Endothelial cell of umbilical vein (primary cell): ENCODE results near the gene RCAN1. TPM values are rescaled to one million over a fixed set of nuclear protein-coding genes. Genes with fewer than 3 reads are reported as not detected.

Experiments
- BruUV-seq: library from RNA; stranded (reverse); fragments of 400-500 nt; replicated peaks from 2 replicates; lab custom pipeline; 2021; lab: Mats Ljungman, UMichigan
- CTCF ChIA-PET: fragments of 300-600, 350-600 bp; sonication (Branson Sonifier 250); formaldehyde crosslinking; loops from one replicate; lab custom pipeline; 2021; ENCODE audit warnings: antibody characterized with exemption, inconsistent platforms; lab: Charles Lee
- POLR2A ChIA-PET: fragments of 300-600, 350-600 bp; sonication (Branson Sonifier 250); formaldehyde crosslinking; loops from one replicate; lab custom pipeline; 2021; ENCODE audit warnings: antibody characterized with exemption, inconsistent platforms; lab: Charles Lee
- DNase-seq: peaks from one replicate; pipeline ENCODE4 v3.0.0-alpha.2; 2011; ENCODE audit warnings: low read depth, low spot score
- FAIRE-seq: peaks from 2 replicates; lab custom pipeline; 2011; peaks lifted over from hg19 to GRCh38; lab: Jason Lieb, UNC
- H2AFZ ChIP-seq: 2 replicates; pipeline ENCODE4 v1.6.0; 2012; ENCODE audit warnings: low read depth, low read length, control low read depth, inconsistent platforms
- H3K27ac ChIP-seq: 2 replicates; pipeline ENCODE4 v1.5.1; 2011; ENCODE audit warnings: low read depth, mild to moderate bottlenecking, control low read depth, low read length, moderate library complexity; ENCODE audit not compliant: insufficient read depth
- H3K27me3 ChIP-seq, 2 experiments: 2 replicates each; pipeline versions ENCODE4 v1.6.0 to v1.6.1; 2011; ENCODE audit warnings: low read length in 2 of 2, mixed read lengths in 1 of 2; ENCODE audit not compliant: control insufficient read depth in 2 of 2, insufficient read depth in 2 of 2
- H3K36me3 ChIP-seq, 2 experiments: 2 replicates in 1 of 2; 3 replicates in 1 of 2; pipeline ENCODE4 v1.5.1; 2011; ENCODE audit warnings: low read length in 2 of 2, mild to moderate bottlenecking in 1 of 2, moderate library complexity in 1 of 2; ENCODE audit not compliant: control insufficient read depth in 2 of 2, insufficient read depth in 2 of 2; ENCODE audit errors: extremely low read depth in 1 of 2
- H3K4me1 ChIP-seq: 3 replicates; pipeline ENCODE4 v1.5.1; 2011; ENCODE audit warnings: mild to moderate bottlenecking, low read length; ENCODE audit not compliant: control insufficient read depth, insufficient read depth; ENCODE audit errors: extremely low read depth
- H3K4me2 ChIP-seq: 2 replicates; pipeline ENCODE4 v1.6.1; 2011; ENCODE audit warnings: low read length, control low read depth, mixed read lengths; ENCODE audit not compliant: insufficient read depth
- H3K4me3 ChIP-seq, 3 experiments: fragments of 200-600 bp in 1 of 3; sonication (generic), shearing (Covaris generic) in 1 of 3; replicated peaks in 1 of 3; 2 replicates each; pipeline ENCODE4 v1.5.1; 2011 to 2016; ENCODE audit warnings: control low read depth in 3 of 3, low read length in 3 of 3, mild to moderate bottlenecking in 2 of 3, inconsistent platforms in 1 of 3, low read depth in 1 of 3, moderate library complexity in 1 of 3; ENCODE audit not compliant: insufficient read depth in 1 of 3
- H3K79me2 ChIP-seq: 2 replicates; pipeline ENCODE4 v1.6.0; 2012; ENCODE audit warnings: low read length, inconsistent platforms; ENCODE audit not compliant: control insufficient read depth, insufficient read depth
- H3K9ac ChIP-seq: replicated peaks from 2 replicates; pipeline ENCODE3; 2011; ENCODE audit warnings: low read length, control low read depth; ENCODE audit not compliant: insufficient read depth; ENCODE audit errors: extremely low read depth
- H3K9me1 ChIP-seq: replicated peaks from 3 replicates; pipeline ENCODE4 v1.6.0; 2011; ENCODE audit warnings: mild to moderate bottlenecking, low read length; ENCODE audit not compliant: control insufficient read depth, insufficient read depth; ENCODE audit errors: extremely low read depth
- H3K9me3 ChIP-seq: replicated peaks from 2 replicates; pipeline ENCODE4 v1.5.1; 2012; ENCODE audit warnings: low read length, inconsistent platforms; ENCODE audit not compliant: control insufficient read depth, insufficient read depth
- H4K20me1 ChIP-seq: replicated peaks from 2 replicates; pipeline ENCODE3; 2011; ENCODE audit warnings: mild to moderate bottlenecking, low read length; ENCODE audit not compliant: control insufficient read depth, insufficient read depth; ENCODE audit errors: extremely low read depth
- EZH2 ChIP-seq: IDR thresholded peaks from 2 replicates; pipeline ENCODE4 v1.6.1; 2012; ENCODE audit warnings: borderline replicate concordance, low read depth, mild to moderate bottlenecking, moderate library complexity, low read length, inconsistent platforms; ENCODE audit not compliant: severe bottlenecking
- FOS ChIP-seq: IDR thresholded peaks from 2 replicates; pipeline ENCODE4 v1.6.1; 2011; ENCODE audit warnings: mild to moderate bottlenecking, low read length, moderate library complexity, borderline replicate concordance; ENCODE audit not compliant: insufficient read depth
- GATA2 ChIP-seq: IDR thresholded peaks from 2 replicates; pipeline ENCODE4 v1.7.0; 2011; ENCODE audit warnings: low read depth, mild to moderate bottlenecking, moderate library complexity, mixed read lengths, low read length; ENCODE audit not compliant: insufficient read length, insufficient read depth
- JUN ChIP-seq: IDR thresholded peaks from 2 replicates; pipeline ENCODE4 v1.6.1; 2011; ENCODE audit warnings: borderline replicate concordance, low read depth; ENCODE audit not compliant: insufficient read length, insufficient read depth
- POLR2A ChIP-seq: IDR thresholded peaks from 2 replicates; pipeline ENCODE4 v1.6.1; 2012; ENCODE audit warnings: low read depth, mild to moderate bottlenecking, control low read depth, low read length
- dilution Hi-C: fragments of 300-500 bp; cut with MboI; formaldehyde crosslinking; loops from one replicate; pipeline ENCODE4 v1.15.0; 2019; ENCODE audit warnings: low sequenced_read_pairs; ENCODE audit not compliant: extremely low pct_ligation_motif_present
- intact Hi-C: fragments of 100-400 bp; cut with micrococcal nuclease; formaldehyde crosslinking; loops from one replicate; pipeline ENCODE4 v1.10.0; 2022
- polyA plus RNA-seq, 4 experiments: library from polyadenylated mRNA; depleted of rRNA in 3 of 4; stranded (reverse) in 3 of 4; unstranded in 1 of 4; fragments of >200 nt; gene quantifications; 2 replicates each; pipeline versions ENCODE4 v1.2.1 to v1.2.3, GENCODE V29; 2011 to 2012; ENCODE audit warnings: missing spikeins in 1 of 4
- total RNA-seq: library from RNA; stranded (reverse); gene quantifications from 2 replicates; pipeline ENCODE4 v1.2.3, GENCODE V29; 2021
- TF ChIP-seq, protein P1 (sequence below), 2 donors: IDR thresholded peaks; 1 replicate in 1 of 2; 2 replicates in 1 of 2; pipeline ENCODE4 v1.5.1; 2011; ENCODE audit warnings: low read length in 2 of 2, mild to moderate bottlenecking in 2 of 2, moderate library complexity in 2 of 2, control low read depth in 1 of 2, inconsistent platforms in 1 of 2, low read depth in 1 of 2; ENCODE audit not compliant: insufficient read depth in 1 of 2; ENCODE audit errors: extremely low read depth in 1 of 2

The RCAN1 gene
- total and polyA plus RNA-seq, 2 donors (not counting 3 experiments of a cell fraction or from before 2014, with no cell fraction given) = 9.7 to 16.5 TPM

DNA sequence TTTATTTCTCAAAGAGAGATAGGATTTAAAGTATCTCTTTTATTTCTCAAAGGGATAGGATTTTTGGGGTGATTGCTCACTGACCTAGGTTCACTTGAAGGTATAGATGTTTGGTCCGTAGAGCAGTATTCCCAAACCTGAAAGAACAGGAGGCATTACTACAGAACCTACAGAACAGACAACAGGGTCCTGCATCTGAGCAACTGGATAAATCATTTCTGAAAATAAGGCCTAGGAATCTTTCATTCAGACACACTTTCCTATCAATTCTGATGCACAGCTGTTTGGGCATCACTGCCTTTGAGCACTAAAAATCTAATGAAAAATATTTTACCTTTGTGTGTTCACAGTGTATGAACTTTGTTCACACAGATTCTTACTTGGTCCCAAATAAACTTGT lies 36.7 kb upstream of the RCAN1 start:
- no peaks in the 10 kb centered on the region for H3K36me3 ChIP-seq
- no peak for FAIRE-seq
- no TSS peak for BruUV-seq
- H3K79me2 ChIP-seq = no peaks in the 10 kb centered on the region
- H3K27ac ChIP-seq = no peak overlapping the region
- intact Hi-C loops = no loop called here
- TF ChIP-seq JUN = no peak
- TF ChIP-seq, protein P1, sequence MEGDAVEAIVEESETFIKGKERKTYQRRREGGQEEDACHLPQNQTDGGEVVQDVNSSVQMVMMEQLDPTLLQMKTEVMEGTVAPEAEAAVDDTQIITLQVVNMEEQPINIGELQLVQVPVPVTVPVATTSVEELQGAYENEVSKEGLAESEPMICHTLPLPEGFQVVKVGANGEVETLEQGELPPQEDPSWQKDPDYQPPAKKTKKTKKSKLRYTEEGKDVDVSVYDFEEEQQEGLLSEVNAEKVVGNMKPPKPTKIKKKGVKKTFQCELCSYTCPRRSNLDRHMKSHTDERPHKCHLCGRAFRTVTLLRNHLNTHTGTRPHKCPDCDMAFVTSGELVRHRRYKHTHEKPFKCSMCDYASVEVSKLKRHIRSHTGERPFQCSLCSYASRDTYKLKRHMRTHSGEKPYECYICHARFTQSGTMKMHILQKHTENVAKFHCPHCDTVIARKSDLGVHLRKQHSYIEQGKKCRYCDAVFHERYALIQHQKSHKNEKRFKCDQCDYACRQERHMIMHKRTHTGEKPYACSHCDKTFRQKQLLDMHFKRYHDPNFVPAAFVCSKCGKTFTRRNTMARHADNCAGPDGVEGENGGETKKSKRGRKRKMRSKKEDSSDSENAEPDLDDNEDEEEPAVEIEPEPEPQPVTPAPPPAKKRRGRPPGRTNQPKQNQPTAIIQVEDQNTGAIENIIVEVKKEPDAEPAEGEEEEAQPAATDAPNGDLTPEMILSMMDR (IDR thresholded peaks at IDR 0.05; ENCODE audit: extremely low read depth in 1 of 2, insufficient read depth in 1 of 2, low read depth in 1 of 2, low read length in 2 of 2) = no peak
- no peaks in the 10 kb centered on the region for H3K9me1 ChIP-seq
- no peaks in the 10 kb centered on the region for H3K4me1 ChIP-seq
- no peak overlapping the region for H2AFZ ChIP-seq
- no peaks in the 10 kb centered on the region for H4K20me1 ChIP-seq
- no peak overlapping the region for H3K4me2 ChIP-seq
- no peak overlapping the region for H3K9ac ChIP-seq
- DNase-seq = no peak
- dilution Hi-C loops = no loop called here
- POLR2A ChIA-PET = no interaction called here
- H3K4me3 ChIP-seq = no peak overlapping the region
- H3K27me3 ChIP-seq = peaks cover 1 to 18% of the 10 kb centered on the region in 2 experiments
- CTCF ChIA-PET = interaction anchor here (1.3 kb wide), 1 partner anchor 10 kb away, joined by 3 read pairs; no protein-coding TSS in a partner anchor
- no peaks in the 10 kb centered on the region for H3K9me3 ChIP-seq

DNA sequence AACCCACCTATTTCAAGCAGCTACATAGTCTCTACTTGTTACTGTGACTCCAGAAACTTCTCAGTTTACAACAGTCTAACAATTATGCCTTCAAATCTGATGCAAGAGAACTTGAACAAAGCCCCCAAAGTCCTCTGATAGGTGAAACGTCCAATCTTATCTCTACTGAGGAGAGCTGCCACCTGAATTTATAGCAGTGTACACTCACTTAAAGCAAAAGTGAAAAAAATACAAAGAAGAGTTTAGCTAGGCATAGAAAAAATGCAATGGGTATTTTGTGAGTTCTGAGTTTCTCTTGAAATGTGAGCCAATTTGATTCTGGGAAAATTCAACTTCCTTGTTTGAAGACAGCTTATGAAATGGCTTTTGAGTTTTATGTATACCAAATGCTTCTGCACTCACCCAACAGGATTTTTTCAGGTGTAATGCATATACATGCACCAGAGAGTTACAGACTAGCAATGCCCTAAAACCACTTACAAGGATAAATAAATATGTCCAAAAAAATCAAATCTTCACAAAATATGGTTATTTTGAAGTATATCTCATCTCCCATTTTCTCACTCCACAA lies 36.0 kb upstream of the RCAN1 start:
- no peaks in the 10 kb centered on the region for H3K79me2 ChIP-seq
- FAIRE-seq (no peak), DNase-seq (no peak)
- TF ChIP-seq FOS (no peak), GATA2 (no peak), POLR2A (no peak), EZH2 (no peak)
- ChIA-PET CTCF (interaction anchor here (1.3 kb wide), 1 partner anchor 9 kb away, joined by 3 read pairs; no protein-coding TSS in a partner anchor), POLR2A (no interaction called here)
- no peaks in the 10 kb centered on the region for H3K9me3 ChIP-seq
- no peaks in the 10 kb centered on the region for H3K36me3 ChIP-seq
- BruUV-seq = no TSS peak
- dilution Hi-C loops = no loop called here
- no peaks in the 10 kb centered on the region for H3K4me1 ChIP-seq
- no peaks in the 10 kb centered on the region for H3K9me1 ChIP-seq
- H3K27ac ChIP-seq = no peak overlapping the region
- H3K4me3 ChIP-seq = no peak overlapping the region
- intact Hi-C loops = no loop called here
- H2AFZ ChIP-seq = no peak overlapping the region
- peaks cover 1 to 15% of the 10 kb centered on the region in 2 experiments for H3K27me3 ChIP-seq
- no peaks in the 10 kb centered on the region for H4K20me1 ChIP-seq
- H3K9ac ChIP-seq = no peak overlapping the region
- H3K4me2 ChIP-seq = no peak overlapping the region
